Mesothelial cell of epicardium (in vitro differentiated cells): ENCODE measurements around the gene HMGN1. TPM values are rescaled to one million over a fixed set of nuclear protein-coding genes. Genes with fewer than 3 reads are reported as not detected.
A peak's percentile ranks its signal among the peaks of the same experiment; 100 is the strongest.

Experiments used
- DNase-seq, 2 experiments: peaks; one replicate each; pipeline ENCODE4 v3.0.0; 2021; ENCODE audit warnings: low spot score in 2 of 2; ENCODE audit not compliant: unreplicated experiment in 2 of 2
- H3K27ac Mint-ChIP-seq: 2 replicates; pipeline ENCODE4 v1.8.0; 2021; ENCODE audit warnings: mixed read lengths
- H3K27me3 Mint-ChIP-seq: 2 replicates; pipeline ENCODE4 v1.8.0; 2021; ENCODE audit warnings: low read depth, mixed read lengths
- H3K36me3 Mint-ChIP-seq: 2 replicates; pipeline ENCODE4 v1.8.0; 2021; ENCODE audit warnings: mixed read lengths
- H3K4me1 Mint-ChIP-seq: 2 replicates; pipeline ENCODE4 v1.8.0; 2021; ENCODE audit warnings: mixed read lengths
- H3K4me3 Mint-ChIP-seq: 2 replicates; pipeline ENCODE4 v1.8.0; 2021; ENCODE audit warnings: mild to moderate bottlenecking, moderate library complexity, mixed read lengths
- H3K9me3 Mint-ChIP-seq: 2 replicates; pipeline ENCODE4 v1.8.0; 2021; ENCODE audit warnings: mixed read lengths
- total RNA-seq: library from RNA; stranded (reverse); gene quantifications from 3 replicates; pipeline ENCODE4 v1.2.1, GENCODE V29; 2021
- TF ChIP-seq, protein P1 (sequence below): fragments of 200-600 bp; sonication (generic); IDR thresholded peaks from one replicate; pipeline ENCODE4 v1.5.0; 2021; ENCODE audit warnings: antibody characterized with exemption; ENCODE audit not compliant: unreplicated experiment

The HMGN1 gene
- total RNA-seq, 1 donor from 2014 or later = 459 TPM

- Mint-ChIP-seq H3K27ac (no peak overlapping the region), H3K4me1 (peaks cover 1% of the 10 kb centered on the region), H3K9me3 (no peaks in the 10 kb centered on the region), H3K4me3 (no peak overlapping the region), H3K36me3 (no peaks in the 10 kb centered on the region), H3K27me3 (no peaks in the 10 kb centered on the region)
- DNase-seq = no peak
- TF ChIP-seq, protein P1, sequence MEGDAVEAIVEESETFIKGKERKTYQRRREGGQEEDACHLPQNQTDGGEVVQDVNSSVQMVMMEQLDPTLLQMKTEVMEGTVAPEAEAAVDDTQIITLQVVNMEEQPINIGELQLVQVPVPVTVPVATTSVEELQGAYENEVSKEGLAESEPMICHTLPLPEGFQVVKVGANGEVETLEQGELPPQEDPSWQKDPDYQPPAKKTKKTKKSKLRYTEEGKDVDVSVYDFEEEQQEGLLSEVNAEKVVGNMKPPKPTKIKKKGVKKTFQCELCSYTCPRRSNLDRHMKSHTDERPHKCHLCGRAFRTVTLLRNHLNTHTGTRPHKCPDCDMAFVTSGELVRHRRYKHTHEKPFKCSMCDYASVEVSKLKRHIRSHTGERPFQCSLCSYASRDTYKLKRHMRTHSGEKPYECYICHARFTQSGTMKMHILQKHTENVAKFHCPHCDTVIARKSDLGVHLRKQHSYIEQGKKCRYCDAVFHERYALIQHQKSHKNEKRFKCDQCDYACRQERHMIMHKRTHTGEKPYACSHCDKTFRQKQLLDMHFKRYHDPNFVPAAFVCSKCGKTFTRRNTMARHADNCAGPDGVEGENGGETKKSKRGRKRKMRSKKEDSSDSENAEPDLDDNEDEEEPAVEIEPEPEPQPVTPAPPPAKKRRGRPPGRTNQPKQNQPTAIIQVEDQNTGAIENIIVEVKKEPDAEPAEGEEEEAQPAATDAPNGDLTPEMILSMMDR = no peak
Observed at GRCh38 chr21:39326607-39327307, 22.1 kb downstream of the HMGN1 start.

DNA sequence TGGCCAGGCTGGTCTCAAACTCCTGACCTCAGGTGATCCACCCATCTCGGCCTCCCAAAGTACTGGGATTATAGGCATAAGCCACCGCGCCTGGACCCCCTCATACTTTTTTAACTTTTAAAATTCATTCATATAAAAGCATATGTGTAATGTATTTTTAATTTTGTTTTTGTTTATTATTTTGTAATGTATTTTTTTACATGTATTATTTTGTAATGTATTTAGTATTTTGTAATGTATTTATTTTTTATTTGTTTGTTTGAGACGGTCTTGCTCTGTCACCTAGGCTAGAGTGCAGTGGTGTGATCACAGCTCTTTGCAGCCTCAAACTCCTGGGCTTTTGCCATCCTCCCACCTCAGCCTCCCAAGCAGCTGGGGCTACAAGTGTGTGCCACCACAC, 23.4 kb downstream of the HMGN1 start:
- no peak overlapping the region for H3K27ac Mint-ChIP-seq
- no peak for DNase-seq

GRCh38 chr21:39321424-39321823, 27.5 kb downstream of the HMGN1 start:
- Mint-ChIP-seq H3K9me3 (no peaks in the 10 kb centered on the region), H3K4me3 (no peak overlapping the region), H3K27ac (peak overlapping the region; percentile 1), H3K27me3 (no peaks in the 10 kb centered on the region), H3K36me3 (no peaks in the 10 kb centered on the region), H3K4me1 (peaks cover 19% of the 10 kb centered on the region)
- TF ChIP-seq, protein P1 = no peak
- no peak for DNase-seq

More for the DNA sequence above, 23.4 kb downstream of the HMGN1 start:
- no peaks in the 10 kb centered on the region for H3K27me3 Mint-ChIP-seq
- peaks cover 6% of the 10 kb centered on the region for H3K4me1 Mint-ChIP-seq
- no peaks in the 10 kb centered on the region for H3K9me3 Mint-ChIP-seq
- TF ChIP-seq, protein P1 = no peak
- no peaks in the 10 kb centered on the region for H3K36me3 Mint-ChIP-seq
- H3K4me3 Mint-ChIP-seq = no peak overlapping the region

GRCh38 chr21:39319814-39320332, 29.0 kb downstream of the HMGN1 start:
- H3K9me3 Mint-ChIP-seq = no peaks in the 10 kb centered on the region
- TF ChIP-seq, protein P1 = no peak
- no peak overlapping the region for H3K4me3 Mint-ChIP-seq
- no peak for DNase-seq
- peak overlapping the region; percentile 28 for H3K27ac Mint-ChIP-seq
- H3K36me3 Mint-ChIP-seq = no peaks in the 10 kb centered on the region
- H3K27me3 Mint-ChIP-seq = no peaks in the 10 kb centered on the region
- peaks cover 19% of the 10 kb centered on the region for H3K4me1 Mint-ChIP-seq

GRCh38 chr21:39319251-39319756, 29.6 kb downstream of the HMGN1 start:
- no peaks in the 10 kb centered on the region for H3K36me3 Mint-ChIP-seq
- no peak for DNase-seq
- H3K9me3 Mint-ChIP-seq = no peaks in the 10 kb centered on the region
- peaks cover 23% of the 10 kb centered on the region for H3K4me1 Mint-ChIP-seq
- no peak overlapping the region for H3K4me3 Mint-ChIP-seq
- H3K27me3 Mint-ChIP-seq = no peaks in the 10 kb centered on the region
- H3K27ac Mint-ChIP-seq = peak overlapping the region; percentile 28
- TF ChIP-seq, protein P1 = no peak
